ENCODE measurements around the gene CTSO. TPM values are rescaled to one million over a fixed set of nuclear protein-coding genes. Genes with fewer than 3 reads are reported as not detected.

The CTSO gene
- total RNA-seq: 3.6 and 3.8 TPM in 2 replicates

GRCh38 chr4:155953151-155954117 lies at the start of gene CTSO:
Gene CTSO (minus strand): TSS chr4:155953866. CDS start chr4:155953847, 19 bp downstream.
- intact Hi-C loops (cut with micrococcal nuclease): loop anchor here (1.0 to 5.0 kb wide), 10 partner anchors 21 to 1403 kb away; partner anchors contain the start of genes MAP9 and PLRG1

GRCh38 chr4:156000491-156000890 lies 46.8 kb upstream of the CTSO start:
- intact Hi-C loops (cut with micrococcal nuclease): no loop called here

- intact Hi-C loops (cut with micrococcal nuclease): no loop called here
These were observed 46.1 kb upstream of the CTSO start for GRCh38 chr4:155999725-156000124.

- intact Hi-C loops (cut with micrococcal nuclease): no loop called here
These were observed 41.4 kb upstream of the CTSO start for GRCh38 chr4:155995069-155995468.

- intact Hi-C loops (cut with micrococcal nuclease): no loop called here
These were observed 30.6 kb upstream of the CTSO start for GRCh38 chr4:155984106-155984797.

- intact Hi-C loops (cut with micrococcal nuclease): no loop called here
These were observed 29.2 kb upstream of the CTSO start for GRCh38 chr4:155982736-155983385.

GRCh38 chr4:155978810-155979209 lies 25.1 kb upstream of the CTSO start:
- intact Hi-C loops (cut with micrococcal nuclease): loop anchor here (10.0 kb wide), 1 partner anchor 1226 kb away; no protein-coding TSS in a partner anchor

GRCh38 chr4:155975511-155975910 lies 21.8 kb upstream of the CTSO start:
- intact Hi-C loops (cut with micrococcal nuclease): loop anchor here (10.0 kb wide), 1 partner anchor 1229 kb away; no protein-coding TSS in a partner anchor

GRCh38 chr4:155974996-155975395 lies 21.3 kb upstream of the CTSO start:
- intact Hi-C loops (cut with micrococcal nuclease): loop anchor here (1.0 to 10.0 kb wide), 3 partner anchors 22 to 1230 kb away; partner anchors contain the start of gene CTSO

GRCh38 chr4:155974476-155974749 lies 20.7 kb upstream of the CTSO start:
- intact Hi-C loops (cut with micrococcal nuclease): loop anchor here (1.0 to 10.0 kb wide), 3 partner anchors 21 to 1230 kb away; partner anchors contain the start of gene CTSO

GRCh38 chr4:155973639-155974475 lies 20.2 kb upstream of the CTSO start:
- intact Hi-C loops (cut with micrococcal nuclease): loop anchor here (1.0 to 10.0 kb wide), 3 partner anchors 21 to 1231 kb away; partner anchors contain the start of gene CTSO

GRCh38 chr4:155972098-155972497 lies 18.4 kb upstream of the CTSO start:
- intact Hi-C loops (cut with micrococcal nuclease): loop anchor here (5.0 to 10.0 kb wide), 2 partner anchors 165 to 1233 kb away; no protein-coding TSS in a partner anchor

GRCh38 chr4:155966731-155967395 lies 13.2 kb upstream of the CTSO start:
- intact Hi-C loops (cut with micrococcal nuclease): no loop called here

- intact Hi-C loops (cut with micrococcal nuclease): no loop called here
These were observed 12.5 kb upstream of the CTSO start for GRCh38 chr4:155966171-155966570.

- intact Hi-C loops (cut with micrococcal nuclease): no loop called here
These were observed 10.6 kb upstream of the CTSO start for GRCh38 chr4:155964016-155964891.

- intact Hi-C loops (cut with micrococcal nuclease): no loop called here
These were observed 9.1 kb upstream of the CTSO start for GRCh38 chr4:155962767-155963166.

- intact Hi-C loops (cut with micrococcal nuclease): no loop called here
These were observed 7.9 kb upstream of the CTSO start for GRCh38 chr4:155961575-155961974.

GRCh38 chr4:155960522-155960921 lies 6.9 kb upstream of the CTSO start:
- intact Hi-C loops (cut with micrococcal nuclease): no loop called here

GRCh38 chr4:155959417-155959816 lies 5.8 kb upstream of the CTSO start:
- intact Hi-C loops (cut with micrococcal nuclease): no loop called here
